IgD-negative memory B cell (primary cell): ENCODE measurements around the gene NACAD. TPM values are rescaled to one million over a fixed set of nuclear protein-coding genes. Genes with fewer than 3 reads are reported as not detected.
"Not testable (repeated sequence)": the region's sequence is repeated elsewhere in the genome, so short reads cannot be mapped to it uniquely, and the experiment has no call there.

ENCODE experiments used
- H3K27ac Mint-ChIP-seq, 3 donors: one replicate each; pipeline ENCODE4 v1.8.0; 2020 to 2022; ENCODE audit warnings: mild to moderate bottlenecking in 3 of 3, mixed read lengths in 3 of 3, moderate library complexity in 1 of 3
- H3K27me3 Mint-ChIP-seq: one replicate; pipeline ENCODE4 v1.8.0; 2021; ENCODE audit warnings: mixed read lengths
- H3K36me3 Mint-ChIP-seq: one replicate; pipeline ENCODE4 v1.8.0; 2020; ENCODE audit warnings: mild to moderate bottlenecking, mixed read lengths
- H3K4me1 Mint-ChIP-seq, 3 donors: one replicate each; pipeline ENCODE4 v1.8.0; 2020 to 2022; ENCODE audit warnings: mixed read lengths in 3 of 3, mild to moderate bottlenecking in 1 of 3
- H3K4me3 Mint-ChIP-seq, 4 donors: one replicate each; pipeline ENCODE4 v1.8.0; 2020 to 2022; ENCODE audit warnings: mild to moderate bottlenecking in 4 of 4, mixed read lengths in 4 of 4, moderate library complexity in 3 of 4
- H3K9me3 Mint-ChIP-seq, 3 donors: one replicate each; pipeline ENCODE4 v1.8.0; 2020 to 2021; ENCODE audit warnings: mixed read lengths in 3 of 3, mild to moderate bottlenecking in 1 of 3
- polyA plus RNA-seq: library from polyadenylated mRNA; unstranded; fragments of 300-500 nt; fragmentation: Illumina TruSeq; gene quantifications from one replicate; pipeline ENCODE4 v1.2.3, GENCODE V29; 2021

Gene NACAD
- polyA plus RNA-seq, 1 donor from 2014 or later: not detected

- no peak overlapping the region for H3K4me3 Mint-ChIP-seq
- no peaks in the 10 kb centered on the region for H3K9me3 Mint-ChIP-seq
- H3K4me1 Mint-ChIP-seq: peaks cover 0 to 13% (median 8%) of the 10 kb centered on the region in 3 donors
- no peaks in the 10 kb centered on the region for H3K36me3 Mint-ChIP-seq
- H3K27me3 Mint-ChIP-seq: no peaks in the 10 kb centered on the region
- no peak overlapping the region for H3K27ac Mint-ChIP-seq
These were observed 35.3 kb upstream of the NACAD start for GRCh38 chr7:45123913-45124710.

- Mint-ChIP-seq H3K4me1 (peaks cover 0 to 13% (median 8%) of the 10 kb centered on the region in 3 donors), H3K4me3 (peak overlapping the region in 1 of 4 donors; percentile 92), H3K27me3 (no peaks in the 10 kb centered on the region), H3K36me3 (no peaks in the 10 kb centered on the region), H3K9me3 (no peaks in the 10 kb centered on the region), H3K27ac (peak overlapping the region in 1 of 3 donors; percentile 94)
These were observed 34.4 kb upstream of the NACAD start for GRCh38 chr7:45122975-45123860.

DNA sequence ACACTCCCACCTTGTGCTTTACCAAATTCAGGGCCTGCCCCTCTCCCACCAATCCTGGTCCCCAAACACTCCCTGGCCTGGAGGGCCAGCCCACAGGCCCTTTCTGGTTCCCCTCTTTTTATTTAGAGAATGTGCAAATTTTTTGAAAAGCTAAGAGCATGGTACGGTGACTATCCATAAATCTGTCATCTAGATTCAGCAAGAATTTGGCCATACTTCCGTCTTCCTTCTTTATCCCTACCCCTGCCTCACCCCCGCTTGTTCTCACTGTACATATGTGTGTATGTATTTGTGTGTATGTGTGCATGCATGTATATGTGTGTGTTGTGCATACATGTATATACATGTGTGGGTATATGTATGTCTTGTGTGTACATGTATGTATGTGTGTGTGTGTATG lies 30.8 kb upstream of the NACAD start:
- Mint-ChIP-seq H3K27ac (no peak overlapping the region), H3K4me3 (no peak overlapping the region), H3K4me1 (peaks cover 0 to 13% (median 8%) of the 10 kb centered on the region in 3 donors), H3K27me3 (no peaks in the 10 kb centered on the region), H3K36me3 (no peaks in the 10 kb centered on the region), H3K9me3 (no peaks in the 10 kb centered on the region)

DNA sequence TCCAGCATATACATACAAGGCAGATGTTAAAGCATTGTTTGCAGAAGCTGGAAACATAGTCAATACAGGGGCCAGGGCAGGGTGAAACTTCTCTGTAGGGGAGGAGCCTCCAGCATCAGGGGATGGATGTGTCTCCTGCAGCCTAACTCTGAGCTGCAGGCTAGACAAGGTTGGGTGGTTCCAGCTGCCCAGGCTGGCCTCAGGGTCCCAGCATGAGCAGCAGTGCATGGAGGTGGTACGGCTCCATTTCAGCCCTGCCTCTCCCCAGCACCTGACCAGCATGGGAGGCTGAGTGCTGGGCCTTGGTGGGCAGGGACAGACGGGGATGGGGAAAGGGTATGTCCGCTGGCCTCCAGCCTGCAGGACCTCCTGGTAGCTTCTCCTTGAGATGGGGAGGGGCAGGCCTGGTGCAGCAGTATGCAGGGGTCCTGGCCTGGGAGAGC lies 30.1 kb upstream of the NACAD start:
- H3K27ac Mint-ChIP-seq: peak overlapping the region in 1 of 3 donors; percentile 87
- no peak overlapping the region for H3K4me3 Mint-ChIP-seq
- H3K36me3 Mint-ChIP-seq: no peaks in the 10 kb centered on the region
- peaks cover 0 to 13% (median 8%) of the 10 kb centered on the region in 3 donors for H3K4me1 Mint-ChIP-seq
- H3K9me3 Mint-ChIP-seq: no peaks in the 10 kb centered on the region
- H3K27me3 Mint-ChIP-seq: no peaks in the 10 kb centered on the region

GRCh38 chr7:45118292-45118691 lies 29.5 kb upstream of the NACAD start:
- Mint-ChIP-seq H3K27ac (peak overlapping the region in 1 of 3 donors; percentile 87), H3K4me3 (no peak overlapping the region), H3K27me3 (no peaks in the 10 kb centered on the region), H3K9me3 (no peaks in the 10 kb centered on the region), H3K36me3 (no peaks in the 10 kb centered on the region), H3K4me1 (peaks cover 0 to 9% (median 4%) of the 10 kb centered on the region in 3 donors)

GRCh38 chr7:45117582-45117981 lies 28.8 kb upstream of the NACAD start:
- H3K9me3 Mint-ChIP-seq: no peaks in the 10 kb centered on the region
- H3K27ac Mint-ChIP-seq: no peak overlapping the region
- H3K4me1 Mint-ChIP-seq: peaks cover 0 to 3% (median 3%) of the 10 kb centered on the region in 3 donors
- H3K27me3 Mint-ChIP-seq: no peaks in the 10 kb centered on the region
- H3K4me3 Mint-ChIP-seq: peak overlapping the region in 1 of 4 donors; percentile 44
- H3K36me3 Mint-ChIP-seq: peaks cover 2% of the 10 kb centered on the region

- Mint-ChIP-seq H3K4me1 (peaks cover 6 to 10% (median 7%) of the 10 kb centered on the region in 3 donors), H3K27me3 (no peaks in the 10 kb centered on the region), H3K27ac (peak overlapping the region in 1 of 3 donors; percentile 46), H3K9me3 (no peaks in the 10 kb centered on the region), H3K36me3 (peaks cover 4% of the 10 kb centered on the region), H3K4me3 (no peak overlapping the region)
These were observed 27.3 kb upstream of the NACAD start for GRCh38 chr7:45116048-45116447.

DNA sequence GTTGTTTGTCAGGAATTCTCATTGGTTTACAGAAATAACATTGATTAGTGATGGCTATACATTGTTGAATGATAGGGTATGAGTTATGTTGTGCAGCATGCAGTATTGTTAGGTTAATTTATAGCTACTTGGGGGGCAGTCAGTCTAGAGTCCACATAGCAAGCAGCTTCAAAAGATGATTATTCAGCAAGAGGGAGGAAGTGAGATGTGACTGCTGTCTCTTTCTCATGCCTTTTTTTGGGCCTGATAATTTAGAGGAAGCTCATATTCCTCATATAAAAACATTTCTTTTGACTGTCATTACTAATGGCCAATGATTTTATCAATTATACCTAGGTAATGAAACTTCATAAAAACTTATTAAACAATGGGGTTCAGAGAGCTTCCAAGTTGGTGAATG lies 26.2 kb upstream of the NACAD start:
- Mint-ChIP-seq H3K27me3 (no peaks in the 10 kb centered on the region), H3K4me1 (peaks cover 9 to 15% (median 13%) of the 10 kb centered on the region in 3 donors), H3K9me3 (no peaks in the 10 kb centered on the region), H3K4me3 (no peak overlapping the region), H3K27ac (no peak overlapping the region), H3K36me3 (peaks cover 4% of the 10 kb centered on the region)

GRCh38 chr7:45114257-45114656 lies 25.5 kb upstream of the NACAD start:
- not testable (repeated sequence) for H3K36me3 Mint-ChIP-seq, H3K27ac Mint-ChIP-seq, H3K9me3 Mint-ChIP-seq, H3K27me3 Mint-ChIP-seq
- Mint-ChIP-seq H3K4me3 (peak overlapping the region in 2 of 4 donors; percentile 5 to 17), H3K4me1 (peaks cover 10 to 16% (median 14%) of the 10 kb centered on the region in 3 donors)

GRCh38 chr7:45112648-45113047 lies 23.9 kb upstream of the NACAD start:
- Mint-ChIP-seq H3K27ac (peak overlapping the region; percentile 83 to 88 (median 86)), H3K4me3 (peak overlapping the region; percentile 67 to 99 (median 88)), H3K4me1 (peaks cover 15 to 26% (median 19%) of the 10 kb centered on the region in 3 donors), H3K27me3 (no peaks in the 10 kb centered on the region), H3K36me3 (peaks cover 4% of the 10 kb centered on the region), H3K9me3 (no peaks in the 10 kb centered on the region)

DNA sequence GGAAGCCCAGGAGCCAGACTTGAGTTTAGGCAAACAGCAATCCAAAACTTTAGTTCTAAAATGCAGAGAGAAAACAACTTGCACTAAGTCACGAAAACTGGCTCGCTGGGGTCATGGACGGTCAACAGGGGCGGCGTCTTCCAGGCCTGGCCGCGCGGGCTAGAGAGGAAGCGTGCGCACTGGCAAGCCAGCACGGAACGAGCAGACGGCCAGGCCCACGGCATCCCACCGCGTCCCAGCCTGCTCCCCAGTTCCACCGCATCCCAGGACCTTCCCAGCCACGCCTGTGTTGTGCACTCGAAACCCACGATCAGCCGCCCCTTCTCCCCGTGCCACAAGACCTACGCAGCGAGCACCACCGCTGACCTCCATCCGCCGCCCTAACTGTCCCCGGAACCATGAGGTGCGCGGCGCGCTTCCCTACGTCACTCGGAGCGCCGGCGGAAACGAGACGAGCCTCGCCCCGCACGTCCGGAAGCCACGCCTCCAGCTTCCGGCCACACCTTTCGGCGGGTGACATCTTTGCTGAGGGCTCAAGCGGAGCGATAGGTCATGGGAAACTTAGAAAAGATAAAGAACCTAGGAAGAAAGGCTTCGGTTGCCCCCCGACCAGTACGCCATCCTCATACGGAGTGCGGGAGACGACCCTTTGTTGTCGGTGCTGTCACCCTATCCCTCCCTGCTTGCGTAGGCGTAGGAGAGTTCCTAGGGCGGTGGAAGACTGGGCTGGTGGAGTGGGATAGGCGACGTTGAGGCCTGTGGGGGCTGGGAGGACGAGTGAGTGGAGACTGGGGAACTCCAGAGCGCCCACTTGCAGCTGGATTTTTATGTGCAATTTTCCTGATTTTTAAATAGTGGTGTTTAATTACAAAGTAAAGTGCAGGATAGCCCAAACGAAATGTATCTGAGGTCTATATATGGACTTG lies 22.8 kb upstream of the NACAD start, which contains the start of gene TBRG4:
Gene TBRG4, minus strand, starts transcription at position 400 of the 926 bp plus-strand sequence. CDS start 2,460 bp downstream, outside the sequence.
- Mint-ChIP-seq H3K4me1 (peaks cover 18 to 30% (median 25%) of the 10 kb centered on the region in 3 donors), H3K9me3 (no peaks in the 10 kb centered on the region)

GRCh38 chr7:45108863-45109262 lies 20.1 kb upstream of the NACAD start:
- Mint-ChIP-seq H3K4me1 (peaks cover 18 to 30% (median 25%) of the 10 kb centered on the region in 3 donors), H3K27ac (no peak overlapping the region), H3K9me3 (no peaks in the 10 kb centered on the region), H3K36me3 (peaks cover 4% of the 10 kb centered on the region), H3K27me3 (no peaks in the 10 kb centered on the region), H3K4me3 (peak overlapping the region in 2 of 4 donors; percentile 30 to 43)

More for the DNA sequence above, 22.8 kb upstream of the NACAD start, which contains the start of gene TBRG4:
- H3K36me3 Mint-ChIP-seq: peaks cover 4% of the 10 kb centered on the region
- H3K4me3 Mint-ChIP-seq: peak within 1 kb of the TSS; percentile 88 to 100 (median 98)
- no peaks in the 10 kb centered on the region for H3K27me3 Mint-ChIP-seq
- H3K27ac Mint-ChIP-seq: peak within 1 kb of the TSS; percentile 86 to 100 (median 98)

DNA sequence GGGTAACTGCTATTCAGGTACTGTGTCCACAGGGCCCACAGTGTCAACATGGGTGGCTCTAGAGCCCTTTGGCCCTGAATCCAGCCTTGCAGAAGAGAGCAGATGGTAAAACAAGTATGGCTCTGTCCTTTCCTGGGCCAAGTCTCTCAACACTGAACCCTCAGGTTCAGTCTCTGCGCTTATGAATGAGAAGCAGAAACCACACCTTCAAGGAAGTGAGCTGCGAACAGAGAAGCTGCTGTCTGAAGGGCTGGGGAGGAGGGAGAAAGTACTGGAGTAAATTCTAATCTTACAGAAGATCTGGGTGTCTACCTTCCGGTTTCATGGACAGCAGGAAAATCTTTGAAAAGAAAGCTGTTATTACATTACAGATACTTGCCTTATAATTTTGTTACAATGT lies 18.6 kb upstream of the NACAD start:
- H3K4me3 Mint-ChIP-seq: no peak overlapping the region
- no peaks in the 10 kb centered on the region for H3K27me3 Mint-ChIP-seq
- H3K9me3 Mint-ChIP-seq: no peaks in the 10 kb centered on the region
- peaks cover 18 to 28% (median 20%) of the 10 kb centered on the region in 3 donors for H3K4me1 Mint-ChIP-seq
- peaks cover 2% of the 10 kb centered on the region for H3K36me3 Mint-ChIP-seq
- H3K27ac Mint-ChIP-seq: peak overlapping the region in 2 of 3 donors; percentile 53 to 65

GRCh38 chr7:45106820-45107219 lies 18.1 kb upstream of the NACAD start:
- no peak overlapping the region for H3K27ac Mint-ChIP-seq
- H3K9me3 Mint-ChIP-seq: no peaks in the 10 kb centered on the region
- peaks cover 18 to 27% (median 19%) of the 10 kb centered on the region in 3 donors for H3K4me1 Mint-ChIP-seq
- H3K27me3 Mint-ChIP-seq: no peaks in the 10 kb centered on the region
- no peak overlapping the region for H3K4me3 Mint-ChIP-seq
- peaks cover 2% of the 10 kb centered on the region for H3K36me3 Mint-ChIP-seq
